GM12878 (cell line): ENCODE data around the gene CRYBA2.

Experiments
- CREB1 ChIP-seq: IDR thresholded peaks from 2 replicates; pipeline ENCODE4 v1.6.1; 2012; ENCODE audit warnings: low read depth, mild to moderate bottlenecking, inconsistent platforms
- ELK1 ChIP-seq: IDR thresholded peaks from 2 replicates; pipeline ENCODE4 v1.6.1; 2012; ENCODE audit warnings: low read depth, low read length, improper control_type of control experiment
- KAT2A ChIP-seq: conservative IDR thresholded peaks from 2 replicates; pipeline ENCODE4 v1.6.1; 2011; ENCODE audit warnings: low read depth, low read length; ENCODE audit not compliant: control insufficient read depth
- POLR2A ChIP-seq: IDR thresholded peaks from 2 replicates; pipeline ENCODE4 v1.6.1; 2011; ENCODE audit warnings: low read depth, mild to moderate bottlenecking, low read length
- RELA ChIP-seq: fragments of 450-650 bp; IDR thresholded peaks from 2 replicates; pipeline ENCODE4 v1.8.0; 2014; ENCODE audit warnings: borderline replicate concordance; ENCODE audit not compliant: partially characterized antibody
- SPI1 ChIP-seq: IDR thresholded peaks from 2 replicates; pipeline ENCODE4 v1.6.1; 2011; ENCODE audit warnings: low read depth, mild to moderate bottlenecking, low read length, moderate library complexity, borderline replicate concordance; ENCODE audit not compliant: insufficient read depth
- TF ChIP-seq, protein P1 (sequence below), 3 experiments: IDR thresholded peaks in 2 of 3; conservative IDR thresholded peaks in 1 of 3; 2 replicates each; pipeline ENCODE4 v1.5.1; 2011; ENCODE audit warnings: low read depth in 3 of 3, low read length in 3 of 3, mild to moderate bottlenecking in 3 of 3, control low read depth in 2 of 3, moderate library complexity in 2 of 3, inconsistent platforms in 1 of 3, mixed read lengths in 1 of 3; ENCODE audit not compliant: control insufficient read depth in 2 of 3, insufficient read depth in 1 of 3; ENCODE audit errors: extremely low read depth in 1 of 3

DNA sequence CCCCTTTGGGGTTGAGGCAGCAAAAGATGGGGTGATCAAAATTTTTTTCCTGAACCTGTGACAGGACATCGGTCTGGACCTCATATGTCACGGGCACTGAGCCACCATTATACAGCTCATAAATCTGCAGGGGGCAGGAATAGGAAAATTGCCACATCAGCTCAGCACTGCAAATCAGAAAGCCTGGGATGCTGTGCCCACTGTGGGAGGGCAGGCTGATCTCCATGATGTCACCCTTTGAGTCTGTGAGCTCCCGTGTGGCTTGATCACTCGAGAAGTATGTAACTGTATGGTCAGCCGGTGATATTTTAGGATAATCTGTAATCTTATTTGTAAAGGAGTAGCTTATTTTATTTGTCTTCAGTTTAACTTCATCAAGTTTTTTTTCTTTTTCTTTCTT, 17.7 kb upstream of the CRYBA2 start:
- TF ChIP-seq SPI1 (no peak), KAT2A (no peak), CREB1 (no peak), ELK1 (no peak), POLR2A (no peak), RELA (no peak)
- TF ChIP-seq, protein P1, sequence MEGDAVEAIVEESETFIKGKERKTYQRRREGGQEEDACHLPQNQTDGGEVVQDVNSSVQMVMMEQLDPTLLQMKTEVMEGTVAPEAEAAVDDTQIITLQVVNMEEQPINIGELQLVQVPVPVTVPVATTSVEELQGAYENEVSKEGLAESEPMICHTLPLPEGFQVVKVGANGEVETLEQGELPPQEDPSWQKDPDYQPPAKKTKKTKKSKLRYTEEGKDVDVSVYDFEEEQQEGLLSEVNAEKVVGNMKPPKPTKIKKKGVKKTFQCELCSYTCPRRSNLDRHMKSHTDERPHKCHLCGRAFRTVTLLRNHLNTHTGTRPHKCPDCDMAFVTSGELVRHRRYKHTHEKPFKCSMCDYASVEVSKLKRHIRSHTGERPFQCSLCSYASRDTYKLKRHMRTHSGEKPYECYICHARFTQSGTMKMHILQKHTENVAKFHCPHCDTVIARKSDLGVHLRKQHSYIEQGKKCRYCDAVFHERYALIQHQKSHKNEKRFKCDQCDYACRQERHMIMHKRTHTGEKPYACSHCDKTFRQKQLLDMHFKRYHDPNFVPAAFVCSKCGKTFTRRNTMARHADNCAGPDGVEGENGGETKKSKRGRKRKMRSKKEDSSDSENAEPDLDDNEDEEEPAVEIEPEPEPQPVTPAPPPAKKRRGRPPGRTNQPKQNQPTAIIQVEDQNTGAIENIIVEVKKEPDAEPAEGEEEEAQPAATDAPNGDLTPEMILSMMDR (IDR thresholded peaks at IDR 0.05 in 2 of 3, conservative IDR thresholded peaks at IDR 0.05 in 1 of 3; ENCODE audit: control insufficient read depth in 2 of 3, extremely low read depth in 1 of 3, insufficient read depth in 1 of 3, low read depth in 3 of 3, low read length in 3 of 3): no peak
